Fibroblast of lung (primary cell): ENCODE results near the gene FAT2.

Experiments used
- EZH2 ChIP-seq: IDR thresholded peaks from 2 replicates; pipeline ENCODE4 v1.5.1; 2012; ENCODE audit warnings: low read length, control low read depth, mild to moderate bottlenecking; ENCODE audit errors: missing control alignments
- TF ChIP-seq, protein P1 (sequence below), 2 donors: IDR thresholded peaks in 1 of 2; conservative IDR thresholded peaks in 1 of 2; 1 replicate in 1 of 2; 2 replicates in 1 of 2; pipeline ENCODE4 v1.5.1; 2011 to 2012; ENCODE audit warnings: low read length in 2 of 2, control low read depth in 1 of 2, inconsistent platforms in 1 of 2, low read depth in 1 of 2, mild to moderate bottlenecking in 1 of 2

GRCh38 chr5:151572657-151573368 lies 18.3 kb downstream of the FAT2 start:
- TF ChIP-seq, protein P1, sequence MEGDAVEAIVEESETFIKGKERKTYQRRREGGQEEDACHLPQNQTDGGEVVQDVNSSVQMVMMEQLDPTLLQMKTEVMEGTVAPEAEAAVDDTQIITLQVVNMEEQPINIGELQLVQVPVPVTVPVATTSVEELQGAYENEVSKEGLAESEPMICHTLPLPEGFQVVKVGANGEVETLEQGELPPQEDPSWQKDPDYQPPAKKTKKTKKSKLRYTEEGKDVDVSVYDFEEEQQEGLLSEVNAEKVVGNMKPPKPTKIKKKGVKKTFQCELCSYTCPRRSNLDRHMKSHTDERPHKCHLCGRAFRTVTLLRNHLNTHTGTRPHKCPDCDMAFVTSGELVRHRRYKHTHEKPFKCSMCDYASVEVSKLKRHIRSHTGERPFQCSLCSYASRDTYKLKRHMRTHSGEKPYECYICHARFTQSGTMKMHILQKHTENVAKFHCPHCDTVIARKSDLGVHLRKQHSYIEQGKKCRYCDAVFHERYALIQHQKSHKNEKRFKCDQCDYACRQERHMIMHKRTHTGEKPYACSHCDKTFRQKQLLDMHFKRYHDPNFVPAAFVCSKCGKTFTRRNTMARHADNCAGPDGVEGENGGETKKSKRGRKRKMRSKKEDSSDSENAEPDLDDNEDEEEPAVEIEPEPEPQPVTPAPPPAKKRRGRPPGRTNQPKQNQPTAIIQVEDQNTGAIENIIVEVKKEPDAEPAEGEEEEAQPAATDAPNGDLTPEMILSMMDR (conservative IDR thresholded peaks at IDR 0.05 in 1 of 2, IDR thresholded peaks at IDR 0.05 in 1 of 2; ENCODE audit: low read depth in 1 of 2, low read length in 2 of 2) = no peak
- TF ChIP-seq EZH2 = no peak
